HG02759 (cell line): ENCODE data around the gene FTO.
A peak's percentile ranks its signal among the peaks of the same experiment; 100 is the strongest.

ENCODE experiments used
- ATAC-seq: cut with Tn5 transposase; IDR thresholded peaks from one replicate; pipeline ENCODE4 v1.9.1; 2021; ENCODE audit warnings: mild to moderate bottlenecking, moderate library complexity; ENCODE audit not compliant: unreplicated experiment

Gene FTO

DNA sequence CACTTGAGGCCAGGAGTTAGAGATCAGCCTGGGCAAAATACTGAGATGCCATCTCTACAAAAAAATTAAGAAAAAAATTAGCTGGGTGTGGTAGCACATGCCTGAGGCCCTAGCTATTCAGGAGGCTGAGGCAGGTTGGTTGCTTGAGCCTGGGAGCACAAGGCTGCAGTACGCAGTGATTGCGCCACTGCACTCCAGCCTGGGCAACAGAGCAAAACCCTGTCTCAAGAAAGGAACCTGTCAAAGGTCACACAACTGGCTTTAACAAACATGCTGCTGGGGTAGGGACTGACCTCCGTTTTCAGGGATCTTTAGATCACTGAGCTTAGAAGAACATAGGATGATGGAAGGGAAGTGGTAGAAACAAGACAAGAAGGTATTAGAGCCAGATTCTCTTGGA lies 487.6 kb downstream of the FTO start:
- ATAC-seq, result no peak

DNA sequence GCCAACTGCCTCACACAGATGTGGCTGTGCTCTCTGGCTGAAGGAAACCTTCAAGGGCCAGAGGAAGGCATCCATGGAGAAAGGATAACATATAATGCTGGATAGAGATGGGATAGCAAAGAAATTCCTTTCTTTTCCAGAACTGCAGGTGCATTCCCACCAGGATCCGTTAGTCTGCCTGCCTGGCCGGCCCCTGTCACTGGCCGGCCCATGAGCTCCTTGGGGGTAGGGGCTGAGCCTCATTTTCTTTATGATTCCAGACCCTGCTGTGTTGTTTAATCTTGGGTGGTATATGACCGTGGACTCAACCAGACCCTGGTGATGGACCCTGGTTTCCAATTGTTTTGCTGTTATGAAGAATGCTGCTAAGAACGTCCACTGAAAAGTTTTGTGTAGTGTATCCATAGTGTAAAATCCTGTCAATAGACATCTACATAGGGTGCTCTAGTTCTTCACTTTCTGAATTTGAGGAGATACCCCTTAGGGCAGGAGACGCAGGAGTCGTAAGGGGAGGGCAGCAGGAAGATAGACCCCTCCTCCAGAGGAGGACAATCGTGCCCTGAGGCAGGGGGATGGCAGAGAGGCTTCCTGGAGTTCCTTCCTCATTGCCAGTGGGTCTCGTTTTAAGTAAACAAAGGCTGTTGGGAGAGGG lies 489.2 kb downstream of the FTO start:
- ATAC-seq, result no peak

GRCh38 chr16:54193665-54194333 lies 489.8 kb downstream of the FTO start:
- ATAC-seq, result peak; percentile 98

DNA sequence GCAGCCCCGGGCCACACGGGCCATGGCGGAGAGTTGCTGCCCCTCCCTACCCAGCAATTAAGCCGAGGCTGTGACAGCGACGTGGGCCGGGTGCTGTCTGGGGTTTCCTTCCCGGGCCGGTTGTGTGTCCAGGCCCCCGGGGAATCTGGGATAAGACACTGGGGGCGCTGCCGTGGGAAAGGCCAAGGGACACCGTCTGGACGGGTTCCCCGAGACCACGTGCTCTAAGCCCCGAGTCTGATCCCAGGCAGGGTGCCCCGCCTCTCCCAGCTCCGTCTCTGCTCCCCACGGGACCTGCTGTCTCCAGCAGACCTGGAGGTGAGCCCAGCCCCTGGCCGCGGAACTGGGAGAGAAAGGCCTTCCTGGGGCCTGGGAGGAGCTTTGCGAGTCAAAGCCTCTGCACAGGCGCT lies 490.4 kb downstream of the FTO start:
- no peak for ATAC-seq

GRCh38 chr16:54197758-54198157 lies 493.8 kb downstream of the FTO start:
- ATAC-seq, result no peak

DNA sequence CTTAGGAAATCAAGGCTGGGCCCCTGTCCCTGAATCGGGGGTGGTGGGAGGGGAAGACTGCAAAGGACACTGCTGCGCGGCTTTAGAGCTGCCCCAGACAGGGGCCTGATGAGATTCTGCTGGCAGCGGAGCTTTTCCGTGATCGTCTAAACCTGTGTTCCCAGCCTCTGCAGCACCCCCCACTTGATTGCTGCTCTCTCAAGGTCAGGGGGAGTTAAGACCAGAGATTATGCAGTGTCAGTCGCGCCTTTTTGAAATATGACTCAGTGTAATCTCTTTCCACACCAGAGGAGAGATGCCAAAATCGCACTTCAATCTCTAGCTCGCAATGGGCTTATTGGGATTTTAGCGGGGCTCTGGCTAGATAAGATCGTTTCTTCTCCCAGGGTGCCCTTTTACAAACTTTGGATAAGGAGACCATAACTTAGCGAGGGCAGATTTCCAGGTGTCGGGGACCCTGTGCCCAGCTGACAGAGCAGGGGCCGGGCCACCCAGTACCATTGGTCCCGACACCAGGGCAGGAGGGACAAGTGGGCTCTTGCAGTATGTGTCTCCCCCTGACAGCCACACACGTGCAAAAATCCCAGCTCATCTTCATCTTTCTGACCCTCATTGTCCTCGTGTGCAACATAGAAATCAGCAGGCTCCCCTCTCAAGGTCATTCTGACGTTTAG lies 495.7 kb downstream of the FTO start:
- no peak for ATAC-seq

- ATAC-seq, result no peak
These were observed 496.2 kb downstream of the FTO start for GRCh38 chr16:54200161-54200534.

DNA sequence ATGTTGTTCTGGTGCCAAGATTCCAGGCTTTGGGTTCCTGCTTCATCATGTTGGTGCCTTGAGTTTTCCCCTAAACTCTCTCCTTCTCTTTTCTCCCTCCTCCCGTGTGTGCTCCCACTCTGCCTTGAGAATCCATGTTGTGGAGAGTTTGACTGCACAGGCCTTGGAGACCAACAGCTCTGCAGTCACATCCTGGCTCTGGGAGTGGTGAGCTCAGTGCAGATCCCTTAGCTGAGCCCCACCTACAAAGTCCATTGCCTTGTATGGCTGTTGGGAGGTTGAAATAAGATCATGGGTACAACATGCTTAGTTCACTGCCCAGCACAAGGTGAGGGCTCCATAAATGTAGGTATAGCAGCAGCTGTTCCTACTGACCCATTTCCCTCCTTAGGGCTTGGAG lies 496.8 kb downstream of the FTO start:
- ATAC-seq, result no peak

DNA sequence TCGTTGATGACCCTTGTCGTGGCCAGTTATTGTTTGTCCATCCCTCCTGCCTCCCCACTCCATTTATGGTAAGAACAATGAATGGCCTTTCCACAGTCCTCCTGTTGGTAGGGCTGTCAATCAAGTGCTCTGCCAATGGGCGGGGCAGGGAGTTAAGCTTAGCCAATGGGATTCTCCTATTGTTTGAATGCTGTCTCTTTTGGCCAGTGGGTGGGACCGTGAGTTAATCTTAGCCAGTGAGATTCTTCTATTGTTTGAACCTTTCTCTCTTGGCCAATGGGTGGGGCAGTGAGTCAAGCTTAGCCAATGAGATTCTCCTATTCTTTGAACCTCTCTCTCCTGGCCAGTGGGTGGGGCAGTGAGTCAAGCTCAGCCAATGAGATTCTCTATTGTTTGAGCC lies 497.2 kb downstream of the FTO start:
- ATAC-seq, result no peak
